ENCODE measurements around the gene CDA.
"Not testable (repeated sequence)": the region's sequence is repeated elsewhere in the genome, so short reads cannot be mapped to it uniquely, and the experiment has no call there.

CDA gene

GRCh38 chr1:20587661-20588053, 1.2 kb upstream of the CDA start:
- no peak for DNase-seq

- DNase-seq: no peak
These were observed 708 bp downstream of the CDA start for GRCh38 chr1:20589331-20590278.

- DNase-seq: no peak
These were observed 1.4 kb downstream of the CDA start for GRCh38 chr1:20590306-20590777.

GRCh38 chr1:20593756-20594155, 4.9 kb downstream of the CDA start:
- no peak for DNase-seq

GRCh38 chr1:20594746-20595145, 5.8 kb downstream of the CDA start:
- no peak for DNase-seq

- DNase-seq: no peak
These were observed 7.2 kb downstream of the CDA start for GRCh38 chr1:20596106-20596505.

- no peak for DNase-seq
These were observed 8.8 kb downstream of the CDA start for GRCh38 chr1:20597650-20598049.

- no peak for DNase-seq
These were observed 11.3 kb downstream of the CDA start for GRCh38 chr1:20600156-20600555.

- DNase-seq: no peak
These were observed 12.4 kb downstream of the CDA start for GRCh38 chr1:20601129-20601825.

- DNase-seq: no peak
These were observed 14.1 kb downstream of the CDA start for GRCh38 chr1:20602851-20603450.

- DNase-seq: peak; percentile 52
These were observed 14.9 kb downstream of the CDA start for GRCh38 chr1:20603504-20604464.

GRCh38 chr1:20604678-20605077, 15.8 kb downstream of the CDA start:
- no peak for DNase-seq

GRCh38 chr1:20606801-20607570, 18.1 kb downstream of the CDA start:
- DNase-seq: not testable (repeated sequence)

GRCh38 chr1:20609541-20609940, 20.6 kb downstream of the CDA start:
- DNase-seq: no peak

- DNase-seq: no peak
These were observed 22.1 kb downstream of the CDA start for GRCh38 chr1:20610970-20611369.

GRCh38 chr1:20611652-20612051, 22.8 kb downstream of the CDA start:
- no peak for DNase-seq

GRCh38 chr1:20612221-20612746, 23.4 kb downstream of the CDA start:
- DNase-seq: no peak

GRCh38 chr1:20614131-20614579, 25.3 kb downstream of the CDA start:
- no peak for DNase-seq

GRCh38 chr1:20615946-20616846, 27.3 kb downstream of the CDA start:
- DNase-seq: no peak

GRCh38 chr1:20616847-20617487, 28.1 kb downstream of the CDA start:
- DNase-seq: no peak
